ENCODE measurements around the gene MRAP. TPM values are rescaled to one million over a fixed set of nuclear protein-coding genes. Genes with fewer than 3 reads are reported as not detected.

Gene MRAP
- polyA plus RNA-seq, 3 donors = not detected

DNA sequence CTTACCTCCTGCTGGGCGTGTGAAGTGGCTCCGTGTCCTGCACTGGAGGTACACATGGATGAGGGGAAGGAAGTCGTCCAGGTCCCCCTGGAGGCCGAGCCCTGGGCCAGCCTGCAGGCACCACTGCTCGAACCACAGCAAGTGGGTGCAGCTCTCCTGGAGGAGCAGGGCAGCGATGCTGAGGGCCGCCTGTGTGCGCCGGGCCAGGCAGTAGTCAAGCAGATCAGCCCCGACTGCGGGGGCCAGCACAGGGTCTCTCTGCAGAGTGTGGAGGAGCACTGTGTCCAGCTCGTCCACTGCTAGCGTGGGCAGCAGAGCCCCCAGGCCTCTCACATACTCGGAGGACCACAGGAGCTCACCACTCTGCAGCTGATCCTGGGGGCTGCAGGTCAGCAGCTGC is 48.3 kb downstream of the MRAP start:
- no peak for DNase-seq (ENCODE audit: low read depth in 3 of 3, low spot score in 2 of 3)

DNA sequence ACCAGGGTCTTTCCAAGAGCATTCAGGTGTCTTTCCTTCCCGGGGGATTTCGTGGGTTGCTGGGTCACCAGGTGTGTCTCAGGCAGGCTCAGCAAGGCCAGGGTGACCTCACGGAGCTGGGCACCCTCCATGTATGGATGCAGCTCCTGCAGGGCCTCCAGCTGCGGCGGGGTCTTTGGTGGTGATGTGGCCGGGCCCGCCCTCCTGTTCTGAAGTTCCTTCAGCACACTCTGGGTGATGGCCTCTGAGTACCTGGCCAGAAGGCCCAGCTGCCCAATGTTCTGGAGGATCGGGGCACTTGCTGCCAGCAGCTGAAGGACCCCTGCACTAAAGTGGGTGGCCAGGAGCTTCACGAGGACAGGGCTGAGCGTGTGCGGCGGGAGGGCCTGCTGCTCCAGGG is 48.7 kb downstream of the MRAP start:
- no peak for DNase-seq (ENCODE audit: low read depth in 3 of 3, low spot score in 2 of 3)

DNA sequence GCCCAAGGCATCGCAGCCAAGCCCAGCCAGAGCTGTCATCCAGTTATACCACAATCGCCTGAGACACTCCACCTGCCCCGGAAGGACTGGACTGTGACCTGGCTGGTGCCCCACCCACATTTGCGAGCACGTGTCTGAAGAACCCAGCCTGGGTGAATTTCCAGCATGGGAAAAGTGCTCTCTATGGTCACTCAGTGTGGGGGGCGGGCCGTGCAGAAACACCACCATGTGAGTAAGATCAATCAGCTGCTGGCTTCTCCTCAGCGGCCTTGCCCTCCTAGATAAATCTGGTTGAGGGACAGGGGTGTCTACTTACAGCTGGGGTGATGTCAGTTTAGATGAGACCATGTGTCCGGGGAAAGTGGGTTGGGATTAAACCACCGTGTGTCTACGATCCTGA is 49.3 kb downstream of the MRAP start:
- DNase-seq (ENCODE audit: low read depth in 3 of 3, low spot score in 2 of 3) = no peak

DNA sequence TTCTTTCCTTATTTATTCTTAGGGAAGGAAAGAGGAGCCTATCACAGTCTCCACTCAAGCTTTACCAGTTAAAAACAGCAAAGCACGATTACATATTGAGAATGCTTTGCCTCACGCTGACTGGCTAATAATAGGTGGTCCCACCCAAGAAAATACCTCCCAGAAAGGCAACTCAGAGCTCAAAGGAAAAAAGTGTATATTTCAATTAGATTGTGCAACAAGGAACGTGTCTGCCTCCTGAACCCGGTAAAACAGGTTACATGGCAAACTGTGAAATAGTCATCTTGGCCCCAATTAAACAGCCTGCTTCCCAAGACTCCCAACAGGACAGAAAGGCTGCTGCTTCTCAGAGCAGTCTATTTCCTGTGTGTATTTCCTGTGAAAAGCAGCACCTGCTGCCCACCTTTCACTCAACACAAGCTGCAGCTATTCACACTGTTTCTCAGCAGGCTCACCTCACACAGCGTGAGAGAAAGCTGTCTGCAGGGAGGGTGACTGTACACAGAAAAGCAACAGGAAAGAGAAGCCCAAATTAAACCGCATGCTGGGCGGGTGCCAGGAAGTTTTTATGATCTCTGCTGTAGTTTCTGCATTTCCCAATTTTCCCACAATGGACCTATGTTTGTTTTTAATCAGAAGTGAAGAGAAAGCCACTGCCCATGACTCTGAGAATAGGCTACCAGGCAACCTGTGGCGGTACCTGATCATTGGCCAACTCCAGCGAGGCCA is 50.1 kb downstream of the MRAP start:
- no peak for DNase-seq (ENCODE audit: low read depth in 3 of 3, low spot score in 2 of 3)

DNA sequence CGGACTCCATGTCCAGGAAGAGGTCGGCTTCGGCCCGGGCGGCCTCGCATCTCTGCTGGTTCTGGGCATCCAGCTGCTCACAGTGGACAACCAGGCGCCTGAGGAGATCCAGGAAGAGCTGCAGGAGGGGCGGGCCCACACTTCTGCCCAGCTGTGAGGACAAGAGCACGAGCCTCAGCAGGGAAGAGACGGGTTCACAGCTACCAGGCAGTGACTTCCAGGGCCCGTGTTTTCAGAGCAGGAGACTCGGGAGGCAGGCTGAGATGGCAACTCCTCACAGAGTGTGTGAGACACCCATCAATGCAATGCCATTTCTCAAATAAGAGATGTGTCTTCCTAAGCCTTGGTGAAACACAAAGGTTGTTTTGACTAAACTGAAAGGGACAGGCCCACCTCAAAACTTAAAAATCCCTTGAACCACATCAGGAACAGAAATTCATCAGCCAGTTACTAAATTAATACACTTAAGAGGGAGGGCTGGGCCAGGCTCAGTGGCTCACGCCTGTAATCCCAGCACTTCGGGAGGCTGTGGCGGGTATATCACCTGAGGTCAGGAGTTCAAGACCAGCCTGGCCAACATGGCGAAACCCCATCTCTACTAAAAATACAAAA is 50.8 kb downstream of the MRAP start:
- DNase-seq (ENCODE audit: low read depth in 3 of 3, low spot score in 2 of 3) = no peak

DNA sequence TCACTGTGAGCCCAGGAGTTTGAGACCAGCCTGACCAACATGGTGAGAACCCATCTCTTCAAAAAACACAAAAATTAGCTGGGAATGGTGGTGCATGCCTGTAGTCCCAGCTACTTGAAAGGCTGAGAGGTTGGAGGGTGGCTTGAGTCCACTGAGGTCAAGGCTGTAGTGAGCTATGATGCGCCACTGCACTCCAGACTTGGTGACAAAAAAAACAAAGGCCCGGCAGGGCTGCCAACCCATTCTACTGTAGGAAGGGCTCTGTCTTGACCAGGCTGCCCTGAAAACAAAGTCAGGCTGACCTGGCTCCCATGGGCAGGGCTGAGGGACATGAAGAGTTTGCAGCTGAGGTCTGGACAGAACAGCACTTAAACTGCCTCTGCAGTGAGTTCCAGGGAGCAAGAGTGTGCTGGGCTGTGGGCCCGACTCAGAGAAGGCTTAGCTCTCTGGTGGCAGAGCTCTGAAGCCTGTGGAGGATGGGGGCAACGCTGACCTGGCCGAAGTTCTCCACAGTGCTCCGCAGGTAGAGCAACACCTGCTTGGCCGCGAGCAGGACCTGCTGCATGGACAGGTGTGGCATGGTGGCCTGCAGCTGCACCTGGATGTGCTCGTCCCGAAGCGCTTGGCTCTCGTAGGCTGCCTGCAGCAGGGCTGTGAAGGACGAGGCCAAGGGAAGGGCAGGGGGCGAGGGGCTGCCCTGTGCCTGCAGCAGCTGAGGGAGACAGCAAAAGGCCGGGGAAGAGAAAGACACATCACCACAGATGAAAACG is 51.7 kb downstream of the MRAP start:
- DNase-seq (ENCODE audit: low read depth in 3 of 3, low spot score in 2 of 3) = no peak

DNA sequence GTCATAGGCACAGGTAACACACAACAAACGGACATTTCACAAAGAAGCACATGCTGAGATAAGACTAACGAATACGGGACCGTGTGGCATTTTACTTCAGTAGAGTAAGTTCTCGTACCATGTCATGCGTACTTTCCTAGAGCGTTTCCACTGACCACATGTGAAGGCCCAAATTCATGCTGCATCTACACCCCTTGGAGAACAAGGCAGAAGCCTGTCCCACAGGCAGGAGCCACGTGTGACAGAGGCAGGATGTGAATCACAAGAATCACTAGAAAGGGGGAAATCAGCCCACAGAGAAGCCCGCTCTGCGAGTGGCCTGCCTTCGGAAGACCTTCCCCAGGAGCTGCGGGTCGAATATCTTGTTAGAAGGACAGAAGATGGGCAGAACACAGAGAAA is 52.3 kb downstream of the MRAP start:
- DNase-seq (ENCODE audit: low read depth in 3 of 3, low spot score in 2 of 3) = no peak

DNA sequence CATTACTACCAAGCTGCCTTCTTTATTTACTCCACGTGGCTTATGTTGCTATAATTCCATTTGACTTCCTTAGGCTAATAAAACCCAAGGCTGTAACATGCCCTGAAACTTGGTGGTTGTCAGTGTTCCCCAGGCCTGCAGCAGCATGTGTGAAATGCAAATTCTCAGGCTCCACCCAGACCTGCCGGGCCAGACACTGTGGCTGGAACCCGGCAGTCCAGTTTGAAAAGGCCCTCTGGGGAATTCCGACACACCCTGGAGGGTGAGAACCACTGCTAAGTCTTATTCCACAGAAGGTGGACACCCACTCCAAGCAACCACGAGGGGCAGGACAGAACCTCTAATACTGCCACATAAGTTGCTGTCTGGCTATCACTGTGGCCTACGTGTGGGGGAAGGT is 52.8 kb downstream of the MRAP start:
- DNase-seq (ENCODE audit: low read depth in 3 of 3, low spot score in 2 of 3) = no peak

DNA sequence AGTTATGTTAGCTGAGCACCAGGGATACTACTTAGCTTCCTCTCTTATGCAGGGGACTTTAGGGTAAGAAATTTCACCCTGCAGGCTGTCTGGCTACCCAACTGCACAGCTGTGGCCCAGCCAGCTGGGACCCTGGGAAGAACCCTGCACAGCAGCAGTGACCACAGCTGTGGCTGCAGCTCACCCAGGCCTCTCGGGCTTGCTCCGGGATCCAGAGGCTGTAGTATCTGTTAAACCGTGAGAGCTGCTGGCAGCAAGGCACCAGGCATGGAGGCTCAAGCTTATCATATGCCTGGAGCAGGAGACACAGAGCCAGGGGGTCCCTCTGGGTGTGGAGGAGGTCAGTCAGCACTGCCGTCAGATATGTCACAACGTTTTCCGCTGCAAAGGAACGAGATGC is 53.9 kb downstream of the MRAP start:
- no peak for DNase-seq (ENCODE audit: low read depth in 3 of 3, low spot score in 2 of 3)

DNA sequence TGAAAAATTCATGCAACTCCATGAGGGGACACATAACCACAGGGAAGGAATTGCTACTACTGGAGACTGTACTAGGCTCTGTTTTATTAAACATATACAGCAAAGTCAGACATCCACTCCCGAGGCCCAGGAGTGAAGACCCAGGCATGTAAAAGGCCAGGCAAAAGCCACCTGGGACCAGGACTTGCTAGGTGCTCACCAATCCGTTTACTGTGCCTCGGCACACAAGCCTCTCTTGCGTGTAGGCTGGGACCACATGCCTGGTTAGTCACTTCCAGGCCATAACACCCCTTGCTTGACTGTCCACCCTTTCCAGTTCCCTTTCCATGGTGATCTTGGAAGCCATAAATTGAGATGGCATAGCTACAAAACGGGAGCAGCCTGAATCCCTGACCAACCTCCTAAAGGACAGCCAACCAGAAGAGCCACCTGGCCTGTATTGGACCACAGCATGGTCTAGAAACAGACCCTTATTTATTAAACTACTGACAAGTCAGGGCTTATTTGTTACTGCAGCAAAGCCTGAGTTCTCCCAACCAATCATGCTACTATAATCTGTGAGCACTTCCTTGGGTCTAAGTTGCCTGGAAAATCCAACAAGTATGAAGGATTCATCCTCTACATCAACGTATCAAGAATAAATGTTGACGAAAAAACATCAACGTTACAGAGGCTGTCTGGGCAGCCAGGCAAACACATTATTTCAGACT is 54.5 kb downstream of the MRAP start:
- no peak for DNase-seq (ENCODE audit: low read depth in 3 of 3, low spot score in 2 of 3)

DNA sequence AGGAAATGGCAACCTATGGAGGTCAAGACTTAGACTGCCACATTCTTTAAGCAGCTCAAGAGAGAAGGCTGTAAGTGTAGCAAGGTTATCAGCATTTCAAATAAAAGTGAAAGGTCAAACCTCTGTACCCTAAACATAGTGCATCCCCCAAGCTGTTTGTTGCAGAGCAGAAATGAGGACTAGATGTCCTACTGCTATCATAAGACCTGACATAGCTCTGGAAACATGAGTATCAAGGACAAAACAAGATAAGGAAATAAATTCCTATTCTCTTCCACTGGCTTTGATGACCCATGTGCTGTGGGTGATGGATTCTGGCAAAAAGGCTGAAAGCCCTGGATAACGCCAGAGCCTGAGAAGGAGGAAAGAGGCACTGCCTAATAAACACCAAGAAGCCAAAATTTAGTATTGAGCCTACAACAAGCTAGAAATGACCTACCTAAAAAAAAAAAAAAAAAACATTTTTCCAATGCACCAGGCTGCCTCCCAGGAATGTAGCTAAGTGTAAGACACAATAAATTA is 58.3 kb downstream of the MRAP start:
- no peak for DNase-seq (ENCODE audit: low read depth in 3 of 3, low spot score in 2 of 3)

DNA sequence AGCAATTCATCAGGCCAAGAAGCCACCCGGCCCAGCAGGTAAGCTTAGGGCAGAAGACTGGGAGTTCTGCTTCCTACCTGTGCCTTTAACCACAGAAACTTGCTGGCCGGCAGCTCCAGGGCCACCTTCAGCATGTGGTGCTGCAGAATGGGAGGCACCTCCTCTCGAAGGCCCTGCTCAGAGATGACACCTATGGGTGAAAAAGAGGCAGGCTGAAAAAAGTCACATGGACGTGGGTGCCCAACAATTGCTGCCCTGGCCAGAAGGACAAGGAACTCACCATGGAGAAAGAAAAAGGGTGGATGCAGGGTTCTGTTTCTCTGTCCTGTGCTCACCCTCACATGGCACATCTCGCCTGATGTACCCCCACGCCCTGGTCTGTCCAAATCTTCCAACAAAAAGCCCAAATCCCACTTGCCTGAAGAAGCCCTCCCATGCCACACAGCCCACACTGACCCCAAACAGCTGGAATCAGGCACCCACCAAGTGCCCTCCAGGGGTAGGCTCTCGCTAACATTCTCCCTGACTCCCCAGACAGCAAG is 61.1 kb downstream of the MRAP start:
- DNase-seq (ENCODE audit: low read depth in 3 of 3, low spot score in 2 of 3) = no peak

DNA sequence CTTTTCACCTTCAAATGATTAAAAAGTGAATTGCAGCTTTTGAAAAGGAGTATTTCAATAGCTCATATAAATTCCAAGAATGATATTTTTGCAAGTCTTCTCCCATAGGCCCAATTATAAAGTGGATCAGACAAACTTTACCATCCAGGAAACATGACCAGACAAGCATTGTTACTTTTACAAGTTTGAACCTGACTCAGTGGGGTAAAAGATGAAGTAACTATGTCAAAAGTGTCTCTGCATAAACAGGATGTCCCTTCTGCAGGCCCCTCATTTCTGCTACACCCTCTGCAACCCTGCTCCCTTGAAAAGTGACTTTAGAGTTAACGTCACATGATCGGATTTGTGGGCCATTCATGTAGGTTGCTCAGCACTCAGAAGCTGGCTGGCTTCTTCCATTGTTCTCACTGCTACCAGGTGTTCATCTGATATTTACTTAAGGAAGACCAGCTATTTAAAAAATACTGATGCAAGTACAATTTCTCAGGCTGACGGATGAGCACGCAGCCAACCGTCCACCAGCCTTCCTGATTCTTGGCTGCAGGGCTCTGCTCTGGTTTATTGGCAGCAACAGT is 61.8 kb downstream of the MRAP start:
- DNase-seq (ENCODE audit: low read depth in 3 of 3, low spot score in 2 of 3) = no peak

Other genes starting within 250 kb of the MRAP start
- gene MIS18A, start 19.8 kb upstream of the MRAP start, polyA plus RNA-seq (ENCODE audit: insufficient read length in 3 of 3) = 10 to 100 TPM; 23.4 to 25.3 (median 24.1) TPM
- gene URB1, start 94.2 kb downstream of the MRAP start, polyA plus RNA-seq (ENCODE audit: insufficient read length in 3 of 3) = 10 to 100 TPM in 2 of 3 donors, 1 to 10 TPM in 1; 10.0 to 10.7 (median 10.7) TPM
- 1 to 10 TPM; 2.4 to 3.1 (median 2.5) TPM for gene EVA1C, start 113.9 kb downstream of the MRAP start, polyA plus RNA-seq (ENCODE audit: insufficient read length in 3 of 3)